H7 (cell line): Measurements from ENCODE around the gene YDJC. TPM values are rescaled to one million over a fixed set of nuclear protein-coding genes. Genes with fewer than 3 reads are reported as not detected.
"Not testable (repeated sequence)": the region's sequence is repeated elsewhere in the genome, so short reads cannot be mapped to it uniquely, and the experiment has no call there.

Source experiments
- DNase-seq: peaks from one replicate; pipeline ENCODE4 v3.0.0; 2012
- H3K27me3 ChIP-seq: 2 replicates; pipeline ENCODE4 v1.6.0; 2011; ENCODE audit warnings: mild to moderate bottlenecking, low read length; ENCODE audit not compliant: control insufficient read depth, insufficient read depth
- H3K36me3 ChIP-seq: replicated peaks from 2 replicates; pipeline ENCODE4 v1.5.1; 2011; ENCODE audit warnings: low read length; ENCODE audit not compliant: control insufficient read depth, insufficient read depth
- H3K4me3 ChIP-seq: 2 replicates; pipeline ENCODE4 v1.5.1; 2011; ENCODE audit warnings: low read depth, mild to moderate bottlenecking, control low read depth, low read length, moderate library complexity; ENCODE audit not compliant: insufficient read depth
- total RNA-seq: library from RNA; depleted of rRNA; stranded (reverse); fragments of >200 nt; shearing (Covaris generic); gene quantifications from 2 replicates; pipeline ENCODE4 v1.2.3, GENCODE V29; 2014

Gene YDJC
- total RNA-seq, 1 experiment from 2014 or later: 53.0 TPM

DNA sequence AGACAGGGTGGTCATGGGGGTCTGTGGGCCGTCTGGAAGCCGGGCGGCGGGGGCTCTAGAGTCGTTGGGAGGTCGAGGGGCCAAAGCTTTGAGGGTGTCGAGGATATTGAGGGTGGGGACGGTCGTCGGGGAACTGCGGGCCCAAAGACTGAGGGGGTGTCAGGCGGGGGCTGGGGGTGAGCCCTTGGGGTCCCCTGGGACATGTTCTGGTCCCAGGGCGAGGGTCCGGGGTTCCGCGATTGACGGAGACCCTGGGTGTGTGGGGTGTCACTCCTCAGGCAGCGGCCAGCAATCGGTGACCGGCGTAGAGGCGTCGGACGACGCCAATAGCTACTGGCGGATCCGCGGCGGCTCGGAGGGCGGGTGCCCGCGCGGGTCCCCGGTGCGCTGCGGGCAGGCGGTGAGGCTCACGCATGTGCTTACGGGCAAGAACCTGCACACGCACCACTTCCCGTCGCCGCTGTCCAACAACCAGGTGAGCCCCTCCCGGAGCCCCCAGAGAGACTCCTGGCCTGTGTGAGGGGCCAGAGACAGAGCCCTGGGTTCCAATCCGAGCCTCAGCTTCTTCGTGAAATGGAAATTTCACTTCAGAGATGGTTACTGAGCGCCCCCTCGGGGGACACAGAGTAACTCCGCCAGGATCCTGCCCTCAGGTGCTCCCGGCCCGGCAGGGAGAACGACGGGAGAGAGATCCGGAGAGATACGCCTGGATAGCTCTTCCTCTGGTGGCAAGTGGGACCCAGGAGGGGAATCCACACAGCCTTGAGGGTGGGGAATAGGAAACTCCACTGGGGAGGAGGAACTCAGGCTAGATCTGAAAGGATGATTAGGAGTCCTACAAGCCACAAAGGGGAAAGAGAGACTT lies 13.0 kb upstream of the YDJC start:
- Histone ChIP-seq H3K36me3 (peaks cover 4% of the 10 kb centered on the region), H3K4me3 (peak overlapping the region; percentile 83), H3K27me3 (peaks cover 9% of the 10 kb centered on the region; the same call in 1 of the 2 replicates)
- peak; percentile 90 for DNase-seq

DNA sequence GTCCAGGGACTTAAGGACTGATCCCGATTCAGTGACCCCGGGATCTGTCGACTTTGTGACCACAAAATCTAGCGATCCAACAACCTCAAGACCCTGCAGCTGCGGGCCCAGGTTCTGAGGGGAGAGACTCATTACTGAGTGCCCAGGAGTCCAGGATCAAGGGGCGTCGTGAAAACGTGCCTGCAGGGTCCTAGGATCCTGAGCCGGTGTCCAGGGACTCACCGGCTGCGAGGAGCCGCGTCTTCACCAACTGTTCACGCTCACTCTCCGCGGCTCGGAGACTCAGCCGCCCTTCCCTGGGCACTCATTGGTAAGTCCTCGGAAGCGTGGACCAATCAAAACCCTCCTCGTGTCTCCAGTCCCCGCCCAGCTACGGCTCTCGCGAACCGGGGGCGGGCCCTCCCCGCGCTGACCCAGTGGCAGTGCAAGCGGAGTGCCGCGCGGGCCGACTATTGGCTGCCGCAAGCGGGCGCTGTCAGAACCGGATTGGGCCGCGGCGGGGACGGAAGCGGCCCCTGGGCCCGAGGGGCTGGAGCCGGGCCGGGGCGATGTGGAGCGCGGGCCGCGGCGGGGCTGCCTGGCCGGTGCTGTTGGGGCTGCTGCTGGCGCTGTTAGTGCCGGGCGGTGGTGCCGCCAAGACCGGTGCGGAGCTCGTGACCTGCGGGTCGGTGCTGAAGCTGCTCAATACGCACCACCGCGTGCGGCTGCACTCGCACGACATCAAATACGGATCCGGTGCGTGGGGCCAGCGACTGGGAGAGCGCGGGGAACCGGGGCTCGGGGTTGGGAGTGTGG lies 12.2 kb upstream of the YDJC start, which contains the start of gene SDF2L1:
SDF2L1 (plus strand) TSS at position 514 of the 795 bp plus-strand sequence; CDS start at position 549, 35 bp downstream.
- Histone ChIP-seq H3K4me3 (peak within 1 kb of the TSS; percentile 83), H3K36me3 (peaks cover 4% of the 10 kb centered on the region), H3K27me3 (peaks cover 9% of the 10 kb centered on the region; the same call in 1 of the 2 replicates)
- peak; percentile 99 for DNase-seq

DNA sequence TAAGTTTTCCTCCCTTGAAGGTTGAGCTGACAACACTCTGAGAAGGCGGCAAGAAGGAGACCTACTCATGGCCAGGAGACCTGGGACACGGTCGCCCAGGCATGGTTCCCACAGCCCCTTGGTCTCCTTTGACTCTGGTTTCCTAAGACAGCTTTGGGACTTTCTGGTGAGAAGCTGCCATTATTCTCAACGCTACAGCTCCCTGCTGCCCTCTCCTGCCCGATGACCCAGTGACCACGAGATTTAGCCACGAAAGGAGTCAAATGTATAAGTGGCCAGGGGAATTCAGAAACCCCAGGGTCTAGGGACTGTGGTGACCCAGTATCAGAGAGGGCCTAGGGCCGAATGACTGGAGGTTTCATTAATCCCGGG lies 11.6 kb upstream of the YDJC start:
- Histone ChIP-seq H3K27me3 (peaks cover 9% of the 10 kb centered on the region), H3K4me3 (peak overlapping the region; percentile 59), H3K36me3 (peaks cover 4% of the 10 kb centered on the region)
- DNase-seq: peak; percentile 76

DNA sequence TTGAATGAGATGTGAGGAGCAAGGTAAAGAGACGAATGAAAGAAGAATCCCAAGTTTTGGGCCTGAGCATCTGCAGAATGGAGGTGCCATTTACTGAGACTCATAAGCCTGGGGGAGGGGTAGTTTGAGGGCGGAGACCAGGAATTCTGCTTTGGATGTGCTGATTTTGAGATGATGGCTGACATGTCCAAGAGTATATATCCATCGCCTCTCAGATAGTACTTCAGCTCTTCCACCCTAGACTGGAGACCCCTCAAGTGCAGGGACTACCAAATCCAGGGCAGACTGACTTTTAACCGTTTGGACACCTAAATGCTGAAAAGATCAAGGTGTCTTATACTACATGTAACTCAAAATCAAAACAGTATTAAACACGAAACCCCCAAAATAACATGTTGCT lies 11.0 kb upstream of the YDJC start:
- no peak for DNase-seq
- Histone ChIP-seq H3K27me3 (peaks cover 9% of the 10 kb centered on the region), H3K4me3 (no peak overlapping the region), H3K36me3 (peaks cover 4% of the 10 kb centered on the region)

DNA sequence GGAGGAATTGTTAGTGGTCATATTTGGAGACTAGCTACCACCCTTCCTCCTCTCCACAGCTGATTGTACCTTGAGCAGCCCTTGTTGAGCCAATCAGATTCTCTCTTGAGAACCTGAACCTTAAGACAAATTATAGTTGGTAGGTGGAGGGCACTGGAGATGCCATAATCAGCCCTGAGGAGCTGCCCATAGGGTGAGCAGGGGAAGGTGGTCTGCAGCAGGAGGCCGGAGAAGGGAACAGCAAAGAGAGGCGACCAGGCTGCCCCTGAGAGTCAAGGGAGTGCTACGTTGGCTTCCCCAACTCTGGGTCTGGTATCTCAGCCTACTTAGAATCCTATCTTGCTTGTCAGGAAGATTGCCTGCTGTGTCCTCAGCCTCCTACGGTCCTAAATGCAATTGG lies 9.5 kb upstream of the YDJC start:
- DNase-seq: peak; percentile 32
- Histone ChIP-seq H3K4me3 (no peak overlapping the region), H3K27me3 (peaks cover 9% of the 10 kb centered on the region), H3K36me3 (peaks cover 4% of the 10 kb centered on the region)

DNA sequence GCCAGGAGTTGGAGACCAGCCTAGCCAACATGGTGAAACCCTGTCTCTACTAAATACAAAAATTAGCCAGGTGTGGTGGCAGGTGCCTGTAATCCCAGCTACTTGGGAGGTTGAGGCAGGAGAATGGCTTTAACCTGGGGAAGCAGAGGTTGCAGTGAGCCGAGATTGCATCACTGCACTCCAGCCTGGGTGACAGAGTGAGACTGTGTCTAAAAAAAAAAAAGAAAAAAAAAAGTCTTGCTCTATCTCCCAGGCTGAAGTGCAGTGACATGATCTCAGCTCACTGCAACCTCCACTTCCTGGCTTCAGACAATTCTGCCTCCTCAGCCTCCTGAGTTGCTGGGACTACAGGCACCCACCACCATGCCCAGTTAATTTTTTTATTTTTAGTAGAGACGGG lies 7.6 kb upstream of the YDJC start:
- not testable (repeated sequence) for H3K4me3 ChIP-seq, H3K36me3 ChIP-seq, H3K27me3 ChIP-seq, DNase-seq

DNA sequence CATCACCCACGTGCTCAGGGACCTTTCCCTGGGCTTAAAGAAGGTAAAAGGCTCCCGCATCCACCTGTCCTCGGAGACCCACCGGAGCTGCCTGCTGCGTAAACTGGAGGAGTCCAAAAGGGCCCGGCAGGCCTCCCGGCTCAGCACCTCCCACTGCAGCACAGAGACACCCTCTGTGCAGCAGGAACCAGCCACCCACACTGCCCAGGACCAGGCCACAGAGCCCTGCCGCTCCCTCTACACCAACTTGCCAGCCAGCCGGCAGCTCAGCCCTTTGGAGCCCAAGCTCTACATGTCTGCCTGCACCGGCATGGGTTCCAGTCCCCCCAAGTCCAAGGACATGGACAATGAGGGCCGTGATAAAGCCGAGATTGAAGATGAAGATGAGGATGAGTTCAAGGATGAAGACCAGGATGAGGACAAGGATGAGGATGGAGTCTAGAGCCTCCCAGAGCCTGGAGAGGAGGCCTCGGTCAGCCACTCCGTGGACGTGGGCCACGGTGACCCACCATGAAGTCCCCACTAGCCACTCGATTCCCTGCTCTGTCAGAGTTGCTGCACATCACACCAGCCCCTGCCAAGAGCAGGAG lies 6.9 kb upstream of the YDJC start:
- no peak overlapping the region for H3K4me3 ChIP-seq
- H3K36me3 ChIP-seq: no peaks in the 10 kb centered on the region
- H3K27me3 ChIP-seq: peaks cover 6% of the 10 kb centered on the region
- DNase-seq: peak; percentile 39

DNA sequence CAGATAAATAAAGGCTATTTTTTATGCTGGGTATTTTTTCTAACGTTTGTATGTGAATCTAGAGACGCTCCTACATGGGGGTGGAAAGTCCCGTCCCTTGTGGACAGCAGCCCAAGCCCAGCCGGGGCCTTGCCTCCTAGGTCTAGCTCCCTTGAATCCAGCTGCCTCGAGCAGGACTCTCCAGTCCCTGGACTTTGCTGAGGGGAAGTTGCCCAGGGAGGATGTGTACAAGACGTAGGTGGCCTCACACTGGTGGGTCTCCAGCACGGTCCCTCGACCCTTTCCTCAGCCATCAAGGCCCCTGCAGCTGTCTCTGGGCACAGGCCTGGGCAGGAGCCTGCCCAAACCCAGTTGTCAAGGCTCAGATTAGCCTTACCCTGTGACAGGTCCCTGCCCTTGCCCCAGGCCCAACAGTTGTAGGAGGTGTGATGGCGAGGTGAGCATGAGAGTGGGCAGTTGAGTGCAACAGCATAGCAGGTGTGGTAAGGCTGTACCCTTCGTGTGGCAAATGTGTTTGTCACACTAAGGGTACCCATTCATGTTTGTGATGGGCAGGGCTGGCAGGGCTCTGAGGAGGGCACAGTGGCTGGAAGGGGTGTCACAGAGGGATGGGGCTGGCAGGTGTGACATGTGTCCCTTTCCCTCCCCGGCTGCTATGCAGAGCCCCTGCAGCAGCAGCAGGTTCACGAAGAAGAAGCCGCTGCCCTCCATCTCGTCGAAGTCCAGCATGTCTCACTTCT lies 6.1 kb upstream of the YDJC start:
- no peak for DNase-seq
- H3K27me3 ChIP-seq: peaks cover 4% of the 10 kb centered on the region
- H3K36me3 ChIP-seq: no peaks in the 10 kb centered on the region
- H3K4me3 ChIP-seq: no peak overlapping the region

DNA sequence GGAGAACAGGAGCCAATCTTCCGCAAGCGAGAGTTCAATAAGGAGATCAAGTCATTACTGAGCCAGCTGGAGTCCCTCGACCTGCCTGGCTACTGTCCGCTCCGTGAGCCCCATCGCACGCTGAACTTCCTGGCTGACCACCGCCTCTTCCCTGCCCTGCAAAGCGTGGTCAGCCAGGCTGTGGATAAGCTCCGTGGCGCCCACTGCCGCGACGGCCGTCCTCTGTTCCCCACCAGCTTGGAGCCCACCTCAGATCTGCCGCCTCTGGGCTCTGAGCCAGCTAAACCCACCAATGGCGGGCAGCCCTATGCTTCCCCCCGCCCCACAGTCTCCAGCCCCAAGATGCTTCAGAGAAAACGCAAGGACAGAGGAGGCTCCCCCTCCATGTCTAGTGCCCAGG lies 5.0 kb upstream of the YDJC start:
- no peaks in the 10 kb centered on the region for H3K36me3 ChIP-seq
- peaks cover 2% of the 10 kb centered on the region for H3K27me3 ChIP-seq
- DNase-seq: peak; percentile 49
- no peak overlapping the region for H3K4me3 ChIP-seq

DNA sequence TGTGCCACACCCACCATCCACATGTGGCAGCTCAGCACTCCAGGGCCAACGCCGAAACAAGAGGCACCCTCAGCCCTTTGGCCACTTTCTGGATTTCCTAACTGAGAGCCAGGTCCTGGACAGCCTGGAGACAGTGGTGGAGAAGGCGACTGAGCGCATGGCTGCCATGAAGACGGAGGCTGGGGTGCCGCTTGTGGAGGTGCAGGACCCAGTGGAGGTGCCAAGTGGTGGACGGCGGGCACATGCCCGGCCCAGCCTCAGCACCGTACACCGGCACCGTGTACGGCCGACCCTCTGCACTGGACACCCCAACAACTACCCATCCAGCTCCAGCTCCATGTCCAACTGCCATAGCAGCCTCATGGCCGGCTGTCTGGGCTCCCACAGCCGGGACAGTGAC lies 4.3 kb upstream of the YDJC start:
- no peaks in the 10 kb centered on the region for H3K36me3 ChIP-seq

DNA sequence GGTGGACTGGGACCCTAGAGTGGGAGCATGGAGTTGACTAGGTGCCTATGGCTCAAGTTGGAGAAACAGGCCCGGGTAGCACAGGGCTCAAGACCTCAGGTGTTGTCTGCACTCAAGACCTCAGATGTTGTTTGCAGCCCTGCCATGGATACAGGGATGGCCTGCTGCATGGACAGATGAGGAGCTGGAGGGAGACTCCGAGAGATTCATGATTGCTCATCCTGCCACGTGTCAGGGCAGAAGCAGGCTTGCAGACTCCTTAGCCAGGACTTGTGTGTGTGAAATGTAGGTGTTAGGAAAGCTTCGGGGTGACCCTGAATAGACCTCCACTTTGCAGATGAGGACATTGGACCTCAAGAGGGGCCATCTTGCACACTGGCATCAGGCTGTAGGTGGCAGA lies 3.7 kb upstream of the YDJC start:
- peak; percentile 30 for DNase-seq
- Histone ChIP-seq H3K4me3 (no peak overlapping the region), H3K27me3 (peaks cover 2% of the 10 kb centered on the region; the same call in 1 of the 2 replicates), H3K36me3 (no peaks in the 10 kb centered on the region)

More for the DNA sequence above, 4.3 kb upstream of the YDJC start:
- Histone ChIP-seq H3K4me3 (no peak overlapping the region), H3K27me3 (peaks cover 2% of the 10 kb centered on the region; the same call in 1 of the 2 replicates)
- peak; percentile 51 for DNase-seq

DNA sequence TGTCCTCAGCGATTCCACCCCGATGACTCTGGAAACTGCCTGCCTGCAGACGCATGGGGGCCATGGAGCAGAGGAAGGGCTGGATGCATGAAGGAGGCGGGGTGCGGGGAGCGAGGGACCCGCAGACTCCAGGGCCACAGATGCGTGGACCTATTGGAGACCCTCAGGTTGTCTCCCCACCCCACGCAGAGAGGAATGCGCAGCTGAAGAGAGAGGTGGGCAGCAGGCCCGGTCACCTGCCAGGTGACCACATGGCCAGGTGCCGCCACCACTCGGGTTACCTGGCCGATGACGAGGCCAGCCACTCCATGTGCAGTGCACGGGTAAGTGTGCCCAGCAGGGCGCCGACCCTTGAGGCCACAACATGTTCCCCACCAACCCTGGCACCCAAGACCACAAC lies 3.1 kb upstream of the YDJC start:
- Histone ChIP-seq H3K27me3 (peaks cover 2% of the 10 kb centered on the region; the same call in 1 of the 2 replicates), H3K4me3 (no peak overlapping the region), H3K36me3 (peaks cover 3% of the 10 kb centered on the region)
- DNase-seq: no peak

DNA sequence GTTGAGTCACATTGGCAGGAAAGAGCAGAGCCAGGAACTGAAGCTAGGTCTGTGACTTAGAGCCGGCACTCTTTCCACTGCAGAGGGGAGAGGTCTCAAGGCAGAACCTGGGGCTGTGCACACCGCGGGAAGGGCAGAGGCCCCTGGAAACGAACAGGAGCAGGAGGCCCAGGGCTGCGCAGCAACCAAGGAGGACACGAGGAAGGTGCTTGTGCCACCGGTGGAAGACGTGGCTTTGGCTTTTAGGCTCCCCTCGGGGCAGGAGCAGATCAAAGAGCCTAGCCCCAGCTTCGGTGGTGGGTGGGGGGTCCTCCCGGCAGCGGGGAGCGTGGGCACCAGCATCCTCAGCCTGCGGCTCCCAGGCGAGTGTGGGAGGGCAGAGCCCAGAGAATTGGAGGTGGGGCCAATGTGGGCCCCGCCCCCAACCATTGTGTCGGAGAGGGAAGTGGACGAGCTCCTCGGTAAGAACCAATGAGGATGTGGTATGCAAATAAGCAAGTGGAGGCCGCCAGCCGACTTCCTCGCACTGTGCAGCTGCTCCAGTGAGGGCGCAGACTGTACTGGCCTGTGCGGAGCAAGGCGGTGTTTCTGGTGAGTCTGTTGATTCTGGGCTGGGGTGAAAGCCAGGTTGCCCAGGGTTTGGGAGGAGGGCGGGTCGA lies 2.5 kb upstream of the YDJC start, which contains the start of gene CCDC116:
CCDC116 (plus strand) TSS at position 524 of the 659 bp plus-strand sequence. CDS start 422 bp downstream, outside the sequence.
- Histone ChIP-seq H3K36me3 (peaks cover 4% of the 10 kb centered on the region), H3K4me3 (no peak within 1 kb of the TSS), H3K27me3 (peaks cover 2% of the 10 kb centered on the region; the same call in 1 of the 2 replicates)
- peak; percentile 90 for DNase-seq
